HG02623 (cell line): Measurements from ENCODE around the gene TBC1D10B.
"Not testable (repeated sequence)": the region's sequence is repeated elsewhere in the genome, so short reads cannot be mapped to it uniquely, and the experiment has no call there.

ENCODE experiments used
- ATAC-seq: cut with Tn5 transposase; IDR thresholded peaks from one replicate; pipeline ENCODE4 v1.9.1; 2021; ENCODE audit warnings: moderate library complexity; ENCODE audit not compliant: unreplicated experiment

TBC1D10B gene

GRCh38 chr16:30356401-30357084 lies 13.8 kb downstream of the TBC1D10B start:
- ATAC-seq, result no peak

- ATAC-seq, result no peak
These were observed 14.4 kb downstream of the TBC1D10B start for GRCh38 chr16:30355954-30356308.

DNA sequence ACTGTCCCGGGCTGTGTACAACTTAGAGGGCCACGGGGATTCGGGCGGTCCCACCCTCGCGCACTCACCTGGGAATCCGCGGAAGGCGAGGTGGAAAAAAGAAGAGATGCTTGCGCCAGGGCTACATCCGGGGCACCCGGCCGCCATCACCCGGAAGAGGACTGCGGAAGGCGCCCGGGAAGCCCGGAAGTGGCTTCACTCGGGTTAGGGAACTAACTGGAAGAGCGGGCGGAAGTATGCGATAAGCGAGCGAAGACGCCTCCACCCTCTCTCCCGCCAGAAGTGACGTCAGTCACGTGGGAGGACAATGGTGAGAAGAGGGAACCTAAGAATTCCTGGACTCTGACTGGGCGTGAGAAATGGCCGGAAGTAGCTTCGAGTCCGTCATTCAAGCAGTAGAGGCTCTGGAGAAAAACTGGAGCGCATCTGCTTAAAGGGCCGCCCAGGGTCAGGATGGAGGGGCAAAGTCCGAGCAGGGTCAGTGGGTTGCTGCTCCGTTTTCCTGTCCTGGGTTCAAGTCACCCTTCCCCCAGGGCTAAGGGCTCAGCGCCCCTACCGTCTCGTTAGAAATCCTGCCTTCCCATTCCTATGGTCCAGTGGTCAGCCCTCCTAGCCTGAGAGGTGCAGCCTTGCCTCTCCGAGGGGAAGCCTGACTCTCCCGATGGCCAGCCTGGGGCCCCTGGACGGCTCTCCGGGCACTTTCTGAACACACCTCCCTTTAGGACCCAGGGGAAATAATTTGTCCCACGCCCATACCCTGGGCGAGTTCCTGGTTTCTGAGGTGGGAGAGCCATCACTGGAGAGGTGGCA lies 14.9 kb downstream of the TBC1D10B start, which contains the start of gene CD2BP2:
TSS of gene CD2BP2 (minus strand) at position 165 of the 810 bp plus-strand sequence. CDS start 627 bp downstream, outside the sequence.
- ATAC-seq, result peak; percentile 70

- ATAC-seq, result no peak
These were observed 15.7 kb downstream of the TBC1D10B start for GRCh38 chr16:30354423-30355143.

DNA sequence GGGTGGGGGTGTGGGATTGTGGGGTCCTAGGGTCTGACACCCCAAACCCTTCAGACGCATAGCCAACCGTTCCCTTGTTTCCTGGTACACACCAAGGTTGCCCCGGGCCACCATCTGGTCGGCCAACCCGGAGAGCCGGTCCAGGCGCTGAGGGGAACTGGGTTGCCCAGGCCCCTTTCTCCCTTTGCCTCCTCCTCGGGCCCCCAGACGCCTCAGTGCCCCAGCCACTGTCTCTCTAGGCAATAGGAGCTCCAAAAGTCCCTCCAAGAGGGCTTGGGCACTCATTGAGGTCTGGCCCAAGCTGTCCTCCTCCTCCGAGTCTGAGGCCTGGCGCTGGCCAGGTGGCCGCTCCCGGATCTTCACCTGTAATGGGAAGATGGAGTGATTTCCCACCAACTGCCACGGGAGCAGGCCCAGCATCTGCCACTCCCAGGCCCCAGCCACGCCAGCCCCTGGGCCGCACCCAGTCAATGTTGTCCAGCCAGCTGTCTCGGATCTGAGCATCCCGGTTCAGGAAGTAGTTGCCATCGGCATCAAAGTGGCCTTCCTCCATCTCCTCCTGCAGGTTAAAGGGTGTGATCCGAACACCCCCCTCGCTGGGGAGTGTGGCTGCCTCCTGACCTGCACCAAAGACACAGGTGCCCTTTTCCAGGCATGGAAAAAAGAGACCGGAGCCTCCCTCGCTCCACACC lies 16.7 kb downstream of the TBC1D10B start:
- no peak for ATAC-seq

- ATAC-seq, result no peak
These were observed 17.5 kb downstream of the TBC1D10B start for GRCh38 chr16:30352488-30353401.

DNA sequence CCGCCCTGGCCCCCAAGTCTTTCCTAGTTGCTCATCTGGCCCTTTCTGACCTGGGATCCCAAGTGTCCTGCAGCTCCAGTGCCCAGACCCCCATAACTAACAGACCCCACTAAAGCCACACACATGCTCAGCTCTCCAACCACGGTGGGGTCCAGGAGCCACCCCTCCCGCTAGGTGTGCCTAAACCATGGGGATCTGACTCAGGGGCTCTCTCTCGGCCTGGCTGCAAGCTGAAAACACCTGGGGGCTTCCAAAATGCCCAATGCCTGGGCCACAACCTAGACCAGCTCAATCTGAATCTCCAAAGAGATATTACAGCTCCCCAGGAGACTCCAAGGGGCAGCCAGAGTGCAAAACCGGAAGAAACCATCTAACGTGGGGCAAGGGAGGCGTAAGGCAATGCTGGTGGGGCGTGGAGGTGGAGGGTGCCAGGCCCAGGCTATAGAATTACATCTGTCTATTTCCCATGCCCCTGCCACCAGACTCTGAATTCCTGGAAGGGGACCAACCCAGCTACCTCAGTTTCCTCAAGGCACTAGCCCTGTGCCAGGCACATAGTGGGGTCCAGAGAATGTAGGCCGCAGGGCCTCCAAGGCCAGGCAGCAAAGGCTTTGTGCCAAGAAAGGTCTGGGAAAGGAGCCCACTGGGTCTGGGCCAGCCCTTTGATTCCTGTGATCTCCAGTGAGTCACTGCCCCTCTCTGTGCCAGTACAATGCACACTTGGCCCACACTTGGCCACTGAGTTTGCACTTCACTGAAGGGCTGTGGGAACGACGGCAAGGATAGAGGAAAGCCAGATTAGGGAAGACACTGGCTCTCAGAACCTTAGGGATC lies 18.5 kb downstream of the TBC1D10B start:
- ATAC-seq, result no peak

GRCh38 chr16:30351001-30351441 lies 19.3 kb downstream of the TBC1D10B start:
- ATAC-seq, result no peak

- peak; percentile 33 for ATAC-seq
These were observed 20.0 kb downstream of the TBC1D10B start for GRCh38 chr16:30350134-30350871.

GRCh38 chr16:30349675-30350074 lies 20.6 kb downstream of the TBC1D10B start:
- ATAC-seq, result no peak

- no peak for ATAC-seq
These were observed 21.4 kb downstream of the TBC1D10B start for GRCh38 chr16:30348929-30349328.

- no peak for ATAC-seq
These were observed 22.2 kb downstream of the TBC1D10B start for GRCh38 chr16:30348113-30348512.

DNA sequence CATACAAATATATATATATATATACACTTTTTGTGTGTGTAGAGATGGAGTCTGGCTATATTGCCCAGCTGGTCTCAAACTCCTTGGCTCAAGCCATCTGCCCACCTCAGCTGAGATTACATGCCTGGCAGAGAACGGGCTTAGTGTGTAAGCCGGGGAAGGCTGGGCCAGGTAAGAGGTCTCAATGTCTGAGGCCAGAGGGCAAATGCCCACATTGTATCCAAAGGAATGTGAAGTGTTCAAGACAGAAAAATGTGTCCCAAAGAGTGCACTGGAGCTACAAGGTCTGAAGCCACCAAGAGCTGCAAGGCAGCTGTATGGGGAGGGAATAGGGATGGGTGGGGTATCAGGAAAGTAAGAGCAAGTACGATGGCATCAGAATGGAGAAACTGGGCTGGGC lies 24.0 kb downstream of the TBC1D10B start:
- no peak for ATAC-seq

DNA sequence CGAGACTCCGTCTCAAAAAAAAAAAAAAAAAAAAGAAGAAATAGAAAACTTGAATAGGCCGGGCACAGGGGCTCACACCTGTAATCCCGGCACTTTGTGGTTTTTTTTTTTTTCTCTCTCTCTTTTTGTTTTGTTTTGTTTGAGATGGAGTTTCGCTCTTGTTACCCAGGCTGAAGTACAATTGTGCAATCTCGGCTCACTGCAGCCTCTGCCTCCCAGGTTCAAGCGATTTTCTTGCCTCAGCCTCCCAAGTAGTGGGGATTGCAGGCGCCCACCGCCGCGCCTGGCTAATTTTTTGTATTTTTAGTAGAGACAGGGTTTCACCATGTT lies 26.8 kb downstream of the TBC1D10B start:
- ATAC-seq, result not testable (repeated sequence)

DNA sequence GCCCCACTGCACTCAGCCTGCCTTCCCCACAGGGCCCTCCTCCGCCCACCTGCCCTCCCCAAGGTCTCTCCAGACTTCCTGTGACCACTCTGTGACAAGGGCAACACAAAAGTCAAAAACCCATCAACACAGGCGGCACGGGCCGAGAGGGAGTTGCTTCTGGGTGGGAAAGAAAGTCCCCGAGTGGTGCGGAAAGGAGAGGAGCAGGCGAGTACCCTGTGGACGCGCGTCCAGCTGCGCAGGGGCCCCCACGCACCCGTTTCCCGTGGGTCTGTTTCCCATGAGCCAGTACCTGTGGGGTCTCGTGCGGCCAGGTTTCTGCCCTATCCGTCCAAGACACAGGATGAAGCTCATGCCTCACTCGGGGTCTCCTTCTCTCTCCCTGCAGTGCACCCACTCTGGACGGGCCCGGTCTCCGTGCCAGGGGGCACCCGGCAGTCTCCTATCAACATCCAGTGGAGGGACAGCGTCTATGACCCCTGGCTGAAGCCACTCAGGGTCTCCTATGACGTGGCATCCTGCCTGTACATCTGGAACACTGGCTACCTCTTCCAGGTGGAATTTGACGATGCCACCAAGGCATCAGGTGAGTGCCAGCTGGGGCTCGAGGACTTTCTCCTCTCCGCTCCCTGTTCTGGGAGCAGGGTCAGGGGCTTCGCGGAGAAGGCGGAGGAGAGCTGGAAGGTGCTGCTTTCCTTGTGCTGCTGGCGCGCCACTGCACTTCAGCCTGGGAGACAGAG lies 27.4 kb downstream of the TBC1D10B start:
- ATAC-seq, result no peak

DNA sequence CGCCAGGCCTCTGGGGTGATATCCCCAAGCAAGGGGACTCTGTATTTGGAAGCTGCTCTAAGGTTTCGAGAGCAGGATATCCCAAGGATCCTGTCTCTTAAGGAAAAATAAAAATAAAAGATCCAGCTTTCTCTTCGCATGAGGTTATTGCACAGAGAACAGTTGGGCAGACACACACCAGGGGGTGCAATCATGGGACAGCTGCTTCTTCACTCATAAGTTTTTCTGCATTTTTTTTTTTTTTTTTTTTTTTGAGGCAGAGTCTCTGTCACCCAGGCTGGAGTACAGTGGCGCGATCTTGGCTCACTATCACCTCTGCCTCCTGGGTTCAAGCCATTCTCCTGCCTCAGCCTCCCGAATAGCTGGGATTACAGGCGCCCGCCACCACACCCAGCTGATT lies 28.3 kb downstream of the TBC1D10B start:
- ATAC-seq, result not testable (repeated sequence)

- no peak for ATAC-seq
These were observed 29.7 kb downstream of the TBC1D10B start for GRCh38 chr16:30340621-30341020.

DNA sequence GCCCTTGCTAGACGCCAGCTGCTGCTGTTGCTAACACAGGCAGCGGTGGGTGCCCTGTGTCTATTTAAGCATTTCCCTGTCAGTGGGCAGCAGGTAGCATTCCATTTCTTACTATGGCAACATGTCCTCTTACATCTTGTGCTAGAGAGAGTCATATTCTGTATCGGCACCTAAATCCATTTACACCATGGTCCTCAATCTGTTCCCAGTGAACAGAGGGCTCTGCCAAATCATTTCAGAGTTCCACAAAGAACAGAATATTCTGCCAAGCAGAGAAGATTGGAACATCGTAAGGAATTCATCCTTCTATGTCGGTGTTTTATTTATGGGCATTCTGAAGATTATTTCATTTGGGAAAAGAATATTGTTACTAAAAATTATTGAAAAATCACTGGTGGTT lies 31.6 kb downstream of the TBC1D10B start:
- not testable (repeated sequence) for ATAC-seq
